Measurements from ENCODE around the gene GOLGB1. TPM values are rescaled to one million over a fixed set of nuclear protein-coding genes. Genes with fewer than 3 reads are reported as not detected.
"Not testable (repeated sequence)": the region's sequence is repeated elsewhere in the genome, so short reads cannot be mapped to it uniquely, and the experiment has no call there.

GOLGB1 gene
- total and polyA plus RNA-seq, 2 donors (not counting 3 experiments of a cell fraction or from before 2014, with no cell fraction given): 7.4 to 42.7 TPM

DNA sequence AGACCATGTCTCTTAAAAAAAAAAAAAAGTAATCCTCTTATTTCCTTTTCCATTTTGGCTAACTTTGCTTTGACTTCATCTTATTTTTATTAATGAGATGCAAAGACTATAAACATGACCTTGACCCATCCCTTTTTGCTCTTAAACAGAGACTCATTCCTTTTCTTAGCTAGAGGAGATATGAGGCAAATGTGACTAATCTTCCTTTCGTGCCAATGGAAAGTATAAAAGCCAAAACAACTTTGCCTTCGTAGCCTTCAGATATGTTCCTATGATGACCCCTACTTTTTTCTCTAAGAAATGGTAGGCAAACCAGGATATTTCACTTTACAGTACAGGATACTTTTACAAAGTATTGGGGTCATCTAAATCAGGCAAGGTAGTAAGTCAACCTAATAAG, 36.9 kb upstream of the GOLGB1 start:
- CTCF ChIA-PET: interaction anchor here (1.9 kb wide), 1 partner anchor 57 kb away, joined by 6 read pairs; no protein-coding TSS in a partner anchor
- TF ChIP-seq POLR2A (IDR thresholded peaks at IDR 0.05; ENCODE audit: low read depth, low read length): no peak
- no peak for TF ChIP-seq EZH2 (IDR thresholded peaks at IDR 0.05; ENCODE audit: borderline replicate concordance, low read depth, low read length, severe bottlenecking)
- peak; percentile 28 for TF ChIP-seq FOS (IDR thresholded peaks at IDR 0.05; ENCODE audit: borderline replicate concordance, insufficient read depth, low read length)
- intact Hi-C loops (cut with micrococcal nuclease) (no loop called here), dilution Hi-C loops (cut with MboI; ENCODE audit: extremely low pct_ligation_motif_present, low sequenced_read_pairs) (no loop called here)
- POLR2A ChIA-PET: no interaction called here
- FAIRE-seq: no peak
- Histone ChIP-seq H3K9me3 (replicated peaks; ENCODE audit: control insufficient read depth, insufficient read depth, low read length) (no peaks in the 10 kb centered on the region), H3K27ac (ENCODE audit: insufficient read depth, low read depth, low read length) (no peak overlapping the region), H3K79me2 (ENCODE audit: control insufficient read depth, insufficient read depth, low read length) (no peaks in the 10 kb centered on the region), H3K4me3 (replicated peaks in 1 of 3; ENCODE audit: insufficient read depth in 1 of 3, low read depth in 1 of 3, low read length in 3 of 3) (no peak overlapping the region), H3K36me3 (ENCODE audit: control insufficient read depth in 2 of 2, extremely low read depth in 1 of 2, insufficient read depth in 2 of 2, low read length in 2 of 2) (peaks cover 2 to 3% of the 10 kb centered on the region in 2 experiments), H3K27me3 (ENCODE audit: control insufficient read depth in 2 of 2, insufficient read depth in 2 of 2, low read length in 2 of 2) (no peaks in the 10 kb centered on the region), H4K20me1 (replicated peaks; ENCODE audit: control insufficient read depth, extremely low read depth, insufficient read depth, low read length) (no peaks in the 10 kb centered on the region), H3K9ac (replicated peaks; ENCODE audit: extremely low read depth, insufficient read depth, low read length) (no peak overlapping the region), H2AFZ (ENCODE audit: low read depth, low read length) (no peak overlapping the region), H3K4me2 (ENCODE audit: insufficient read depth, low read length) (no peak overlapping the region), H3K4me1 (ENCODE audit: control insufficient read depth, extremely low read depth, insufficient read depth, low read length) (peaks cover 4% of the 10 kb centered on the region), H3K9me1 (replicated peaks; ENCODE audit: control insufficient read depth, extremely low read depth, insufficient read depth, low read length) (no peaks in the 10 kb centered on the region)
- BruUV-seq (replicated peaks): no TSS peak
- peak; percentile 32 for DNase-seq (ENCODE audit: low read depth, low spot score)

GRCh38 chr3:121782784-121783183, 33.2 kb upstream of the GOLGB1 start:
- H3K36me3 ChIP-seq (ENCODE audit: control insufficient read depth in 2 of 2, extremely low read depth in 1 of 2, insufficient read depth in 2 of 2, low read length in 2 of 2); POLR2A ChIA-PET; FAIRE-seq; H3K4me2 ChIP-seq (ENCODE audit: insufficient read depth, low read length); DNase-seq (ENCODE audit: low read depth, low spot score); H3K9ac ChIP-seq (replicated peaks; ENCODE audit: extremely low read depth, insufficient read depth, low read length); H3K4me3 ChIP-seq (replicated peaks in 1 of 3; ENCODE audit: insufficient read depth in 1 of 3, low read depth in 1 of 3, low read length in 3 of 3); CTCF ChIA-PET; H3K27me3 ChIP-seq (ENCODE audit: control insufficient read depth in 2 of 2, insufficient read depth in 2 of 2, low read length in 2 of 2); H3K9me3 ChIP-seq (replicated peaks; ENCODE audit: control insufficient read depth, insufficient read depth, low read length); H2AFZ ChIP-seq (ENCODE audit: low read depth, low read length); H3K9me1 ChIP-seq (replicated peaks; ENCODE audit: control insufficient read depth, extremely low read depth, insufficient read depth, low read length); H3K27ac ChIP-seq (ENCODE audit: insufficient read depth, low read depth, low read length); intact Hi-C loops (cut with micrococcal nuclease); H3K4me1 ChIP-seq (ENCODE audit: control insufficient read depth, extremely low read depth, insufficient read depth, low read length); BruUV-seq (replicated peaks); dilution Hi-C loops (cut with MboI; ENCODE audit: extremely low pct_ligation_motif_present, low sequenced_read_pairs); H3K79me2 ChIP-seq (ENCODE audit: control insufficient read depth, insufficient read depth, low read length); H4K20me1 ChIP-seq (replicated peaks; ENCODE audit: control insufficient read depth, extremely low read depth, insufficient read depth, low read length): not testable (repeated sequence)
